D721Med (cell line): ENCODE results near the gene GDA.

Source experiments
- DNase-seq: peaks from one replicate; pipeline ENCODE4 v3.0.0; 2011; ENCODE audit warnings: low spot score; ENCODE audit not compliant: insufficient read length
- FAIRE-seq: peaks from 2 replicates; lab custom pipeline; 2011; peaks lifted over from hg19 to GRCh38; lab: Jason Lieb, UNC
- CTCF ChIP-seq: IDR thresholded peaks from 2 replicates; pipeline ENCODE4 v1.5.1; 2012; ENCODE audit warnings: mild to moderate bottlenecking, control low read depth; ENCODE audit not compliant: insufficient read depth; ENCODE audit errors: missing control alignments

Gene GDA

GRCh38 chr9:72137697-72138365 is 11.4 kb upstream of the GDA start:
- FAIRE-seq (no peak), DNase-seq (no peak)
- TF ChIP-seq CTCF: no peak

- TF ChIP-seq CTCF: no peak
- DNase-seq: no peak
- no peak for FAIRE-seq
Observed at GRCh38 chr9:72139226-72139625, 10.0 kb upstream of the GDA start.

DNA sequence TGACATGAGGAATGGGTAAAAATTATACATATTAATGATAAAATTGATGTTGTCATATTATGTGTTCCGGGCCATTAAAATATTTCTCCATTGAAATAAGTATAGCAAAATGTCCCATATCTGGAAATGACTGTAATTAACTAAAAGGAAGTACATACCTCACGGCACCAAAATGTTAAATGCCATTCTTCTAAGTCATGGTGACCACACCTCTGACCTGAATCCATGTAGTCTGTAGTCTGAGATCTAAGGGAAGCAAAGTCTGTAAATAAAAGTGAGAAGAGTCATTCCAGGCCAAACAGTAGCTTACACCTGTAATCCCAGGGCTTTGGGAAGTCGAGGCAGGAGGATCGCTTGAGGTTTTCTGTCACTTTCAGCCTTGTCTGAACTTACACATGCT is 8.7 kb upstream of the GDA start:
- TF ChIP-seq CTCF: no peak
- DNase-seq (no peak), FAIRE-seq (no peak)

DNA sequence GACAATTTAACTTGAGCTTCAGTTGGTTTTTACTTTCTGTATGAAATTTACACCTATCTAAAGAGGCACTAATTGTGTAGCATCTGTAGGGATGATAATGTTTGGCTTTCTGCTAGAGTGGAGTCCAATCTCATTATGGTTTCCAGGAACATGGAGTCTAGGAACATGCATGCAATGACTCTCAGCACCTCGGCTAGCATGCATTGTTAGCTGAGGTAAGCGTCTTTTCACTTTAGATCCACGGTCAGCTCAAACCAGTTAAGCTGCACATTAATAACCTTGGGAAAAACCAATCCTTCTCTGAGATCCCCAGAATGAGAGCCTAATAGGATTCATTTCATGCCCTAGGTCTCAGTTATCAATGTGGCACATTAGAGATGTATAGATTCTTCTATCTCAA is 7.8 kb upstream of the GDA start:
- DNase-seq (no peak), FAIRE-seq (peak; percentile 61)
- no peak for TF ChIP-seq CTCF

DNA sequence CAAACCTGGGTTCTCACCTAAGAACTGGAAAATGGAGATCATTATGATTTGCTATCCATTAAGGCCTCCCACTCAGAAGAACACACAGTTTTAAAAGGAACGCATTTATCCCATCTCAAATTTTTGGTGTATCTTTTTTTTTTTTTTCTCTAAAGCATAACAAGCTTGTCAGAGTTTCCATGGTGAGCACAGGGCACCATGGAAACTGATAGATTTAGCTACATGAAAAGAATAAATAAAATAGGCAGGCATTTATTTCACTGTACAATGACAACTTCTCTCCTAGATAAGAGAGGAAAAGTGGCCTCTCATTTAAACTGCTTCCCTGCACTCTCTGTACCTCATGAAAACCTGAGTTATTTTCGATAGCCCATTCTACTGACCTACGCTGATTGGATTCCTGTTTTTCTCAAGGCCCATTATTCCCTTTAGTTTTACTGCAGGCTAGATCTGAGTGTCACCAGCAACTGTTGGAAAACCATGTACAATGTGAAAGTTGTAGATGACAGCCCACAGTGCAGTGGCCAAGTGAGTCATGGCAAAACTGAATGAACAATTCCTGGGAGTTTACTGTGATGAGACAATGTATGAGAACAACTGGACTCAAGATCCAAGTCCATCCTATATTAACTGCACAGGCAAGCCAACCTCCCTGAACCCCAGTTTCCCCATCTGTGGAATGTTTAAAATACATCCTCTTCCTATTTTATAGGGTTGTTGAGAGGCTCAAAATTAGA is 4.3 kb upstream of the GDA start:
- DNase-seq (no peak), FAIRE-seq (no peak)
- TF ChIP-seq CTCF: no peak

DNA sequence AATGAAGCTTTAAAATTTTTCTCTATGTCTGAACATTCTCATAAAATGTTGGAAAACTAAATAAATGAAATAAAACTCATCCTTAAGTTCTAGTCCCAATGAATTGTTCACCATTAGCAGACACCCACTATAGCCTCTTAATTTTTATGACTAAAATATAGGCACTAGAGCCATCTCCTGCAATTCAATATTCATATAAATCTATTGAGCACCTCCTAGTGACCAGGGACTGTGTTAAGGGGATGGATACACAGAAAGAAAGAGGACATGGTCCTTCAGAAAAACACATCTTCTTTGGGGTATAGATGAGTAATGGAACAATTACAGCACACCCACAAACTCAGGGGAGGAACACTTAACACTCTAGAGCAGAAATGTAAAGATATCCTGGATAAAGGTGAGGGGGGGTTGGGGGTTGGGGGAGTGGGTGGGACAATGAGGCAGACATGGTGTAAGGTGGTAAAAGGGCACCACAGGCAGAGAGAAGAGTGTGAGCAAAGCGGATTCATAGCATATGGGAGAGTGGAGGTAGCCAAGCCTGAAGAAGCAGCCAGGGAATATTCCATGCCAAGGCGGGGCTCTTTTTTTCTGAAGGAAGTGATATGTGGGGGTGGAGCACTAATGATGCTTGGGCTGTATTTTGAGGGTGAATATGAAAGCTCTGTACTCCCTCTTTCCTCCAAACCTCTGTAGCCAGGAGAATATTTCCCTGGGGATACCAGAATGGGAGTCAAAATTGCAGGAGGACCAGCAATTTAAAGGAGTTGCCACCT is 3.3 kb upstream of the GDA start:
- FAIRE-seq: no peak
- no peak for DNase-seq
- TF ChIP-seq CTCF: no peak
